Measurements from ENCODE around the gene ADSL.
"Not testable (repeated sequence)": the region's sequence is repeated elsewhere in the genome, so short reads cannot be mapped to it uniquely, and the experiment has no call there.

The ADSL gene

DNA sequence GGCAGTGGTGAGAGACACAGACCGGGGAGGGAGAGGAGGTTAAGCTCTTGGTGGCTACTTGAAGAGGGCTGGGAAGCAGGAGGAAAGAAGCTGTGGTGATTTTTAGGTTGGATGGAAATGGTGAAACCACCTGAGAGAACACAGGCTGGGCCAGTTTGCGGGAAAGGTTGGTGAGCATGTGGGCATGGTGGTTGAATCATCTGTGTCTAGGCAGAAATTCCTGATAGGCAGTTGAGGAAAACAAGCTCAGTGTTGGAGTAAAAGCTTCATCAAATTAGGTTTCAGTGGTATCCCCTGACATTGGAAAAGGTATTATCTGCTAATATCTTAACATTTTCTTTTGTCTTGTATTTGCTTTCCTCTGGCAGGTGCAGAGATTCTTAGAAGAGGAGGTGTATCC, 19.8 kb downstream of the ADSL start:
- in situ Hi-C loops (cut with HindIII; ENCODE audit: low sequenced_read_pairs) = no loop called here

- in situ Hi-C loops (cut with HindIII; ENCODE audit: low sequenced_read_pairs) = no loop called here
Measured at GRCh38 chr22:40367342-40367741, 21.0 kb downstream of the ADSL start.

- in situ Hi-C loops (cut with HindIII; ENCODE audit: low sequenced_read_pairs) = no loop called here
Measured at GRCh38 chr22:40368016-40368415, 21.7 kb downstream of the ADSL start.

- in situ Hi-C loops (cut with HindIII; ENCODE audit: low sequenced_read_pairs) = no loop called here
Measured at GRCh38 chr22:40368836-40369235, 22.5 kb downstream of the ADSL start.

GRCh38 chr22:40374567-40374966, 28.3 kb downstream of the ADSL start:
- in situ Hi-C loops (cut with HindIII; ENCODE audit: low sequenced_read_pairs) = no loop called here

DNA sequence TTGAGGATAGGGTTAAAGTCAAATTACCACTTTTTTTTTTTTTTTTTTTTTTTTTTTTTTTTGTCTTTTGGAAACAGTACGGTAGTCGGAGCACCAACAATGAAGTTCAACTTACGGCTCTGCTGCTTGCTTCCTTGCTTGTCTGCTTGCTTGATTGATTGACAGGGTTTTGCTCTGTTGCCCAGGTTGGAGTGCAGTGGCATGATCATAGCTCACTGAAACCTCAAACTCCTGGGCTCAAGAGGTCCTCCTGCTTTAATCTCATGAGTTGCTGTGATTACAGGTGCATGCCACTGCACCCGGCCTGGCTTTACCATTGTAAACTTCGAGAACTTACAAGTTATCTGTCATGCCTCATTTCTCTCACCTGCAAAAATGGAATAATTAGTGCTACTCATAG, 29.8 kb downstream of the ADSL start:
- in situ Hi-C loops (cut with HindIII; ENCODE audit: low sequenced_read_pairs) = no loop called here

DNA sequence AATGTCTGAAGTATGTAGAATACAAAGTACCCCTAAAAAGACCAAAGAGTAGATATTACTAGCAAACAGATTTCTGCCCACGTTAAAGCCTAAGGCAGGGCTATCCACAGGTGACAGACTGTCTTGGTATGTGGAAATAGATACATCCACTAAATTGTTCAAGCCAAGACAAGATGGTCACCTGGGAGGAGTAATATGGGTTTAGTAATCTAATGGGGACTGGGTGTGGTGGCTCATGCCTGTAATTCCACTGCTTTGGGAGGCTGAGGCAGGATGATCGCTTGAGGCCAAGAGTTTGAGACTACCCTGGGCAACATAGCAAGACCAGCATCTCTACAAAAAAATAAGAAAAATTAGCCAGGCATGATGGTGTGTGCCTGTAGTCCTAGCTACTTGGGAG, 31.6 kb downstream of the ADSL start:
- in situ Hi-C loops (cut with HindIII; ENCODE audit: low sequenced_read_pairs) = no loop called here

DNA sequence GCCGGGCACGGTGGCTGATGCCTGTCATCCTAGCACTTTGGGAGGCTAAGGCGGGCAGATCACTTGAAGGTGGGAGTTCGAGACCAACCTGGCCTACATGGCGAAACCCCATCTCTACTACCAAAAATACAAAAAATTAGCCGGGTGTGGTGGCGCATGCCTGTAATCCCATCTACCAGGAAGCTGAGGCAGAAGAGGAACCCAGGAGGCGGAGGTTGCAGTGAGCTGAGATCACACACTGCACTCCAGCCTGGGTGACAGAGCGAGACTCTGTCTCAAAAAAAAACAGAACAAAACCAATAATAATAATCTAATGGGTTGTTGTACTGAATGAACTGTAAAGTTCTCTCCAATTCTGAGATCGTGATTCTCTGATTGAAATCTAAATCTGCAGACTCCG, 32.1 kb downstream of the ADSL start:
- in situ Hi-C loops (cut with HindIII; ENCODE audit: low sequenced_read_pairs) = not testable (repeated sequence)

- in situ Hi-C loops (cut with HindIII; ENCODE audit: low sequenced_read_pairs) = no loop called here
Measured at GRCh38 chr22:40381461-40381860, 35.2 kb downstream of the ADSL start.

- in situ Hi-C loops (cut with HindIII; ENCODE audit: low sequenced_read_pairs) = no loop called here
Measured at GRCh38 chr22:40383905-40384304, 37.6 kb downstream of the ADSL start.

DNA sequence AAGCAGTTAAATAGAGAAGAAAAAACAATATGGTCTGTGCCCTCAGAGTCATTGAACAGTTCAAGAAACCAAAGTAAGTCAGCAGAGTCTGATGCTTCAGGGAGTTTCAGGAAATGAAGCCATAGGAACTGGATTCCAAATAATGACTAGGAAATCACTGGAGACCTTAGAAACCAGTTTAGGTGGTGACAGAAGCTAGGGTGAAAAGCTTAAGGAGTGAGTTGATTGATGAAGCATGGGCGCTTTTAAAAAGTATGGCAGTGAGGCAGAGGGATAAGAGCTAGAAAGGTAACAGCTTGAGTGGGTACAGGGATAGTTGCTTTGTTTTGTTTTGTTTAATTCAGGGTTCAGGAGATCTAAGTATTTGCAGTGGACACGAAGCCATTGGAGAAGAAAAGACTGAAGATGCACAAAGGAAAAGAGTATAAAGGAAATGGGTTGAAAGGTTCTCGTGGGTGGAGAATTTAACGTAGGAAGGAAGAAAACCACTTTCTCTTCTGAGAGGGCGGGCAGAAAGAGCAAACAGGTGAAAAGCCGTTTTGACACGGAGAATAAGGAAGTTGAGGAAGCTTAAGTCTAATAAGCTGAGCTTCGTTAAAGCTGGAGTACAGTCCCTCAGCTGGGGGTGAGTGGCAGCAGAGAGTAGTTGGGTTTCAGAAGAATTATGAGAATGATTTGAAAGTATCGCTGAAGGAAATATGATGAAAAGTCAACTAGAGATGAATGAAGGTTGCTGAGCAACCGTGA, 38.9 kb downstream of the ADSL start:
- in situ Hi-C loops (cut with HindIII; ENCODE audit: low sequenced_read_pairs) = no loop called here

DNA sequence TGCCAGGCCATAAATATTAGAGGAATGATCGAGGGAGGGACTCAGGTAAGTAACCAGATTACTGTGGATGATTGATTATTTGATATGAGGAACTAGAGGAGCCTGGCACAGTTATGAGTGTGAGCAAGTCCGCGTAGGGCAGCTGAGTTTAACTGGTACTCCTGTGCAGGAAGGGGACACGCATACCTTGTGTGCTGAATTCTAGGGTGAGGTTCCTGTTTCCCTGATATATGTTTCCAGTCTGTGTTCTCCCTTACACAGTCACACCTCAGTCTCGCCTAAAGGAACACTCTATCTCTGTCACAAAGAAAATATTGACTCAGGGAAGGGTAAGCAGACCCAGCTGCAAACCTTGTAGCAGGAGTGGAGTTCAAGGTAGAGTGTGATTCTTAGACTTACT, 41.4 kb downstream of the ADSL start:
- in situ Hi-C loops (cut with HindIII; ENCODE audit: low sequenced_read_pairs) = no loop called here

GRCh38 chr22:40388231-40388630, 41.9 kb downstream of the ADSL start:
- in situ Hi-C loops (cut with HindIII; ENCODE audit: low sequenced_read_pairs) = no loop called here

DNA sequence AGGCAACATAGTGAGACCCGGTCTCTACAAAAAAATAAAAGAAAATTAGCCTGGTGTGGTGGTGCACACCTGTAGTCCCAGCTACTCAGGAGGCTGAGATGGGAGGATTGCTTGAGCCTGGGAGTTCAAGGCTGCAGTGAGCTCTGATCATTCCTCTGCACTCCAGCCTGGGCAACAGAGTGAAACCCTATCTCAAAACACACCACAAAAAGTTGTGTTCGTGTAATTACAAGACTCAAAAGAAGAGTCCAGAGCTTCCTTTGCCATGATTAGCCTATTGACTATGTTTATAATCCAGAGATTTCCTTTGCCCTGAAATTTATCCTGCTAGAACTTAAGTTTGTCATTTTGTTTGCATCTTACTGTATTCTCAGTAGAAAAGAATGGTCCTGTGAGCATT, 45.1 kb downstream of the ADSL start:
- in situ Hi-C loops (cut with HindIII; ENCODE audit: low sequenced_read_pairs) = no loop called here

- in situ Hi-C loops (cut with HindIII; ENCODE audit: low sequenced_read_pairs) = no loop called here
Measured at GRCh38 chr22:40392618-40393017, 46.3 kb downstream of the ADSL start.

- in situ Hi-C loops (cut with HindIII; ENCODE audit: low sequenced_read_pairs) = no loop called here
Measured at GRCh38 chr22:40394607-40395006, 48.3 kb downstream of the ADSL start.

DNA sequence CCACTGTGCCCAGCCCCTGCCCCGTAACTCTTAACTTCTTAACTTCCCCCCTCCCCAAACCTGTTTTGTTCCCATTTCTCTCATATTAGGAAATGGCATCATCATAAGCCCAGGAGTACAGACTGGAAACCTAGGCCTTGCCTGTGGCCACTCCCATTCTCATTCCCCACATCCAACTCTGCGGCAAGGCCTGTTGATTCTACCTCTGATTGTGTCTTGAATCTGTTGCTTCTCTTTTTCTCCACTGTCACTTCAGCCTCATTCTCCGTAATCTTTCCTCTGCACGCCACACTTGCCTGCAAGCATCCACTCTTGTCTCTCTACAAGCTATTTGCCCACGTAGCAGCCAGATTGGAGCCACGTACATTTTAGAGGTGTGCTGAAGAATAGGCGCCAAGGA, 49.3 kb downstream of the ADSL start:
- in situ Hi-C loops (cut with HindIII; ENCODE audit: low sequenced_read_pairs) = no loop called here

DNA sequence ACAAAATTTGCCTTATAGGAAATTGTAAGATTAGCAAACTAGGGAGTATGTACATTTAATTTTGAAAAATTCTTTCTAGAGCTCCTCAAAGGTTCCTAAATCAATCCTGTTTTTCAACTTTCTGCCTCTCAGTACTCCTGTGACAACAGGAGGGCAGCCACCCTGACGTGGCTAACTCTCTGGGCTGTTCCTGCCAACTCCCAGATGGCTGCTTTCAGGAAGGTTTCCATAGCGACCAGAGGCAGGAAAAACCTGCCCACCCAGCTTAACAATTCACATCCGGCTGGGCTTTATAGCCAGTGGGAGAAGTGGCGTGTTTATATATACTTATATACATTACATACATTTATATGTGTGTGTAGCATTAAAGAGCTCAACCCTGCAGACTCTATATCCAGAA, 50.6 kb downstream of the ADSL start:
- in situ Hi-C loops (cut with HindIII; ENCODE audit: low sequenced_read_pairs) = no loop called here

- in situ Hi-C loops (cut with HindIII; ENCODE audit: low sequenced_read_pairs) = no loop called here
Measured at GRCh38 chr22:40397396-40397795, 51.1 kb downstream of the ADSL start.

DNA sequence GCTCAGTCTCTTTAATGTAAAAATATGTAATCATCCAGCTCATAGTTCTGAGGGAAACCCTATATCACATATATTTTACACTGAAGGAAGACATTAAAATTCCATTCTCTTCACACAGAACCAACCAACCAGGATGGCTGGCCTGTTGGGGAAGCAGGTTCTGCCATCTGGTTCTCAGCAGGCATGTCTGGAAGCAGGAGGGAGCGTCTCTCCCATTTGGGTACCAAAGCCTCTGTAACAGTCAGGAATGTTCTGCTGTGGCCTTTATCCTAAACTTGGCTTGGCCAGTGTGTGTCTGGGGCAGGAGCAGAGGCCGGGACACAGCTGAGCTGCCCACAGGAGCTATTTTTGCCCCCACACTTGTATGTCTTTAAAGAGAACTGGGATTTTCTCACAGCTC, 53.3 kb downstream of the ADSL start:
- in situ Hi-C loops (cut with HindIII; ENCODE audit: low sequenced_read_pairs) = no loop called here

DNA sequence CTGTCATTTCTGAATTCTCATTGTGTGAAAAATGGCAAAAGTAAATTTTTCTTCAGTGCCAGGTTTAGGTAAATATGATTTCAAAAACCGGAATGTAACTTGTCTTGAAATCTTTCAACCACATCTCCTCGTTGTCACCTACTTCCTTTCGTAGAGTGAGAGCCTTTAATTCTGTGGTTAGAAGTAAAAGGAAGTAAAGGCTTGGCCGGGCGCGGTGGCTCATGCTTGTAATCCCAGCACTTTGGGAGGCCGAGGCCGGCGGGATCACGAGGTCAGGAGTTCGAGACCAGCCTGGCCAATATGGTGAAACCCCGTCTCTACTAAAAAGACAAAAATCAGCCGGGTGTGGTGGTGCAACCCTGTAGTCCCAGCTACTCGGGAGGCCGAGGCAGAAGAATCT, 53.9 kb downstream of the ADSL start:
- in situ Hi-C loops (cut with HindIII; ENCODE audit: low sequenced_read_pairs) = no loop called here

- in situ Hi-C loops (cut with HindIII; ENCODE audit: low sequenced_read_pairs) = no loop called here
Measured at GRCh38 chr22:40401532-40401931, 55.2 kb downstream of the ADSL start.

DNA sequence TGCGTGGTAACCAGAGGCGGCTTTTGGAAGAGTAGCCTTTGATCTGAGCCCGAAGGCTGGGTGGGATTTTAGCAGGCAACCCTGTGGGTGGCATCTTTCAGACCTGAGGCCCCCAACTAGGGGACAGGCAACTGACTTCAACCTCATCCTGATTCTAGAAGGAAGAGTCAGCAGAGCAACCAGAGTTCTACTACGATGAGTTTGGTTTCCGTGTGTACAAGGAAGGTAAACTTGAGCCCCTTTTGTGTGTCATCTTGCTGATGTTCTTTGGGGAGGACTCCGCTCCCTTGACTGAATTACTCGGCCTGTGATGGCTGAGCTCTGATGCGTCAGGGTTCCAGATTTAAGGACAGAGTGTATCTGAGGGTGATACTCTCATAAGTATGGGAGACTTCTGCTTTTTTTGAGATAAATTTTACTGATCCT, 55.7 kb downstream of the ADSL start:
- in situ Hi-C loops (cut with HindIII; ENCODE audit: low sequenced_read_pairs) = no loop called here

Measured in DLD1 (cell line).